Right ventricle myocardium inferior (tissue), 1 donor: ENCODE data around the gene RAB3A. TPM values are rescaled to one million over a fixed set of nuclear protein-coding genes. Genes with fewer than 3 reads are reported as not detected.

Source experiments
- ATAC-seq: fragments of 200-7000 bp; cut with Tn5 transposase; one replicate; pipeline ENCODE4 v1.9.1; 2020; ENCODE audit warnings: mild to moderate bottlenecking, moderate library complexity
- DNase-seq: peaks from one replicate; pipeline ENCODE4 v3.0.0; 2021; ENCODE audit errors: missing footprints
- intact Hi-C: fragments of 100-400 bp; cut with DNase I; formaldehyde crosslinking; loops from one replicate; pipeline ENCODE4 v1.11.0; 2022
- total RNA-seq: library from RNA; stranded (reverse); fragmentation: NEBNext Ultra II Directional; extraction: Animal tissue kit (Norgen Biotek cat#: 25700); gene quantifications from one replicate; pipeline ENCODE4 v1.2.1, GENCODE V29; 2021
- donor health status: DM: no; HTN: yes; CAD: no; lungs with severe emphysema.

The RAB3A gene
- total RNA-seq, 1 donor from 2014 or later = 25.4 TPM

DNA sequence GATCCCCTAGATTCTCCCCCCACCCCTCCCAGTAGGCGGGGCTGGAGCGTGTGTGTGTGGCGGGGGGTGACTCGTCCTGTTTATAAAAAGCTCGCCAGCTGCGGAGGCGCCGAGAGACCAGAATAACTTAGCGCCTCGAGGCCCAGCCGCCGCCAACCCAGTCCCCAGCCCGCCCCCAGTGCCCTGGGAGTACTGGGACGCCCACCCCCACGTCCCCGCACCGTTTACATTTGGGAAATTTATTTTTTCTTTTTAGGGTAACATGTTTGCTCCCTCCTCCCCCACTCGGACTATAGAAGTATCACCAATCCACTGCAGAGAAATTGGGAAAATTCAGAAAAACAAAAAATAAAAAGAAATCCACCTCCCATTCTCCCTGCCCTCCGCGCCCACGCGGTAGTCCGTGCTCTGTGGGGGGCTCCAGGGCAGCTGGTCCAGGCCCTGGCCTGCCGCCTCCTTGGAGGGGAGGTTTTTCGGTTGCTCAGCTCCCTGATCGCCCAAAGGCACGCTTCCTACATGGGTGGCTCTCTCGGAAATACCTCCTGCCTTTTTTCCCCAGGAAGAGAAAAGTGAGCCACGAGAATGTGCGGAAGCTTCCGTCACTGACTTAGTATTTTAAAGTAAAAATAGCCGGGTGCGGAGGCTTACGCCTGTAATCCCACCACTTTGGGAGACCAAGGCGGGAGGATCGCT lies 1.5 kb upstream of the RAB3A start:
- ATAC-seq (peak; percentile 40), DNase-seq (peak; percentile 91)
- intact Hi-C loops = loop anchor here (2.0 kb wide), 4 partner anchors 19 to 117 kb away; partner anchors contain the start of gene LSM4

DNA sequence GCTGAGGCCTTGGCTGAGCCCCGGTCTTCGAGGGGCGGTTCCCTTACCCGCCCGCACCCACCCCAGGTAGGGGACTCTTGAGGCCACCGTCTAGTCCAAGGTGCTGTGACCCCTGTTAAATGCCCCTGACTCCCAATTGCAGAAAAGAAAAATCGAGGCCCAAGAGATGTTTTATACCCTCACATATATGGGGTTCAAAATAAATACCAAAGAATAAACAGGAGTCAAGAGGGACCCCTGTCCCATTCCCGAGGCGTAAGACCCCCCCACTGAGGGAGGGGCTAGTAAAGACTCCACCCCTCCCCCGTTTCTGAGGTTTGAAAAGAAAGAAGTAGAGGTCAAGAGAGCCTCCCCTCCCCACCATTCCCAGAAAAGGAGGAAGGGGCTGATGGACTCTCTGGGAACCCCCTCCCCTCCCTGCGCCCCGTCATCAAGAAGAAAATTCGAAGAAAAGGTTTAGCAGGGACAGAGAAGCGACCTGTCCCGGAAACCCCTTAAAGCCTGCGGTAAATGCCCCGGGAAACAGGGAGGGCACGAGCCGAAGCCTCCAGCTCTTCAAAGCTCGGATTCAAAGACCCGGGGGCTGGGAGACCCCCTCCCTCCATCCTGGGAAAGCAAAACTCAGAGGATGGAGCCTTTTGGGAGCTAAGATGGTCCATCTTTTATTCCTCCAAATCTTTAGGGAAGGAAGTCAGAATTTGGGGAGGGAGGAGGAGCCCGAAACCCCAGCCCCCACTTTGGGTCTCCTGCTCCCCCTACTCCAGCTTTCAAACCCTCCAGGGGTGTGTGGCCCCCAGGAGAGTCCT lies 755 bp upstream of the RAB3A start:
- no peak for DNase-seq

DNA sequence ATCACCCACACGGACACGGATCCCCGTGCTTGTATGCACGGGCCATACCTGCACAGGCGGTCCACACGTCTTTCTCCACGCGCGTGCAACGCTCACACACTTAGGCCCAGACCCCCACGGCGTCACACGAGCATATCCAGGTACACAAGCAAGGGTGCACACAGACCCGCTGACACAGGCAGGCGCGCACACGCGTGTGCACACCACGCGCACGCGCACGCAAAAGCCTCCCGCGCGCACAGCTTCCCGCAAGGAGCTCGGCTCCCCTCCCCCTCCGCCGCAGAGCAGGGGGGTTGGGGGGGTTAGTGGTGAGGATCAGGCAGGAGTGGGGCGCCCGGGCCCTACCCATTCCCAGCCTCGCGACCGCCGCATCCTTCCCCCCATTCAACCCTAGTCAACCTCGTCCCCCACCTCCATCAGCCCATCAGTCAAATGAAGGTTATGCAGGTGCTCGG lies 407 bp downstream of the RAB3A start:
- intact Hi-C loops = loop anchor here (1.0 to 5.0 kb wide), 3 partner anchors 9 to 209 kb away; partner anchors contain the start of gene PIK3R2
- peak; percentile 1 for ATAC-seq
- peak; percentile 81 for DNase-seq

More for the DNA sequence above, 755 bp upstream of the RAB3A start:
- intact Hi-C loops = loop anchor here (2.0 to 5.0 kb wide), 6 partner anchors 20 to 208 kb away; partner anchors contain the start of genes LSM4 and PIK3R2
- peak; percentile 27 for ATAC-seq

DNA sequence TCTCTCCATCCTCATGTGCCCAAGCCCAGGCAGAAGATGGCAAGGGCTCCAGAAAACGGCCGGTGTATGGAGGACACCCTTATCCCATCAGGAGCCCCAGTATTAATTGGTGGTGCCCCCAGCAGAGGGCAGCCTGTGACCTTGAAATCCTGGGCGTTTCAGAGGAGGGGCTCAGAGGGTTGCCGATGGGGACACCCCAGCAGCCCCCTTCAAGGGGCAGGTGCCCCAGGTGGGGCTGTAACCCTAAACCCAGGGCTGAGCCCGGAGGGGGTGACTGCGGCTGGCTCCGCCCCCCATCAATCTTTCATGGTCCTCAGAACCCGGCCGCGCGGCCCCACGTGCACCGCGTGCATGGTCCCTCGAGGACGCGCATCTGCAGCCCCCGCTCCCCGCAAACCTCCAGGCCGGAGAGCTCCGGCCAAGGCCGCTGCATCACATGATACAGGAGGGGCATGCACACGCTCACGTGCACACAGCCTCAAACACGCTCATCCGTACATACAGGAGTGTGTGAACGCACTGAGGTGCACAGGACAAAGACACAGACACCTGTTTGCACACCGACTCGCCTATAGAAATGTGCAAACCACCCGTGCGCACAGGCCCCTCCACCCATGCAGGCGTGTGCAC lies 949 bp downstream of the RAB3A start:
- DNase-seq = no peak
- ATAC-seq = no peak
- intact Hi-C loops = loop anchor here (1.0 to 5.0 kb wide), 3 partner anchors 9 to 209 kb away; partner anchors contain the start of gene PIK3R2

DNA sequence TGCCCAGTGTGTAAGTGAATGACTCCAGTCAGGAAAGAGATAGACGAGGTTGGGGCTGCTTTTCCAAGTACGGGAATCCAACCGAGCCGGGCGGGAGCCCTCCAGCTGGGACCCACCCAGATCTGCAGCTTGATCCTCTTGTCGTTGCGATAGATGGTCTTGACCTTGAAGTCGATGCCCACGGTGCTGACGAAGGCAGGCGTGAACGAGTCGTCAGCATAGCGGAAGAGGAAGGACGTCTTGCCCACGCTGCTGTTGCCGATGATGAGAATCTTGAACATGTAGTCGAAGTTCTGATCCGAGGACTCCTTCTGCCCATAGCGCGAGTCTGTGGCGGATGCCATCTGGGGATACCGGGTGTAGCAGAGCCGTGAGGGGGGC lies 1.5 kb downstream of the RAB3A start:
- intact Hi-C loops = loop anchor here (5.0 kb wide), 2 partner anchors 50 to 210 kb away; partner anchors contain the start of gene PIK3R2
- no peak for ATAC-seq
- DNase-seq = no peak

DNA sequence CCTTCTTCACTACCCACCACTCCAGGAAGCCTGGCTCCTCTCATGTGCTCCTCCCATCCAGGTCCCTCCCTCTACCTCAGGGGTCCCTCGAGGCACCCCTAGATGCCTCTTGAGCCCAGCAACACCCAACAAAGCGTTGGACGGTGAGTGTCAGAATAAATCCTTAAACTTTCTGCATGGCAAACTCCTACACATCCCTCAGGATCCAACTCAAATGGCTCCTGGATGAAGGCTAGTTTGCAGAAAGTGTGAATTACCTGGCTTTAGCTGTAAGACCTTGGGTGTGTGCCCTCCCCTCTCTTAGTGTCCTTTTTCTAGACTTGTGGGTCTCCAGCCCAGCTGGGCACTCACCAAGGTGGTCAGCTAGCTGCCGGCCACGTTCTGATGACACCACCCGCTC lies 5.5 kb downstream of the RAB3A start:
- ATAC-seq (no peak), DNase-seq (no peak)
- intact Hi-C loops = no loop called here

DNA sequence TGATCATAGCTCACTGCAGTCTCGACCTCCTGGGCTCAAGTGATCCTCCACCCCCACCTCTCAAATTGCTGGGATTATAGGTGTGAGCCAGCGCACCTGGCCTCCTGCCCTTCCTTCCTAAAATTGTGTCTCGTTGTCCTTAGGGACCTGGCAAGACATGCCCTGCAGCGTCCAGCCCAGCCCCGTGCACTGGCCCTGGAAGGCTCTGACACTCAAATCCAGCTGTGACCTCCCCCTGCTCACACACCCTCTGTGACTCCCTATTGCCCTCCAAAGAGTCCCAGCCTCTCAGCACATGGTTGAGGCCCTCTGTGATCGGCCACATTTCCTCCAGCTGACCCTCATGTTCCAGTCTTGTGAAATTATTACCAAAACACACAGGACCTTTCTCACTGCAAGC lies 5.9 kb downstream of the RAB3A start:
- ATAC-seq = no peak
- no peak for DNase-seq
- intact Hi-C loops = no loop called here

DNA sequence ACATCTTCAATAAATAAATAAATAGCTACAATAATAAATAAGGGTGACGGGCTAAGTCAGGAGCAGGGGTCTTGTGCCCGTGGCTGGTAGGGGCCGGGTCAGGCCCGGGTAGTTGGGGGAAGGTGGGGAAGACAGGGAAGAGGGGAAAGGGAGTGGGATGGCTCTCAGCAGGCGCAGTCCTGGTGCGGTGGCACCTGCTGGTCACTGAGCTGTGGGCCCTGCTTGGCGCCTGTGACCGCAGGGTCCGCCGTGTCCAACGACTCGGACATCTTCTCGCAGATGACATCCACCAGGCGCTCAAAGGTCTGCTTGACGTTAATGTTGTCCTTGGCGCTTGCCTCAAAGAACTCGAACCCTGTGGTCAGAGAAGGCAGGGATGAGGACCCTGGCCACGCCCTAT lies 6.5 kb downstream of the RAB3A start:
- no peak for ATAC-seq
- intact Hi-C loops = no loop called here

DNA sequence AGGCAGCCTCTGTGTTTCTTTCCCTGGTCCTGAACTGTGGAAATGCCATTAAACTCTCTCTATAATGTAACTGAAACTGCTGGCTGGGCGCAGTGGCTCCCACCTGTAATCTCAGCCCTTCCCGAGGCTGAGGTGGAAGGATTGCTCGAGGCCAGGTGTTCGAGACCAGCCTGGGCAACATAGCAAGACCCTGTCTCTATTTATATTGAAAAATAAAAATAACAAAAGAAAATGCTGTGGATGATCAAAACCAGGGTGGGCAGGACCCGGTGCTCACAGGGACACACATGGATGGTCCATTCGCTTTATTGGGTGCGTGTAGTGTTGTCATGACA lies 7.4 kb downstream of the RAB3A start:
- intact Hi-C loops = no loop called here
- ATAC-seq = no peak

More for the DNA sequence above, 6.5 kb downstream of the RAB3A start:
- no peak for DNase-seq

DNA sequence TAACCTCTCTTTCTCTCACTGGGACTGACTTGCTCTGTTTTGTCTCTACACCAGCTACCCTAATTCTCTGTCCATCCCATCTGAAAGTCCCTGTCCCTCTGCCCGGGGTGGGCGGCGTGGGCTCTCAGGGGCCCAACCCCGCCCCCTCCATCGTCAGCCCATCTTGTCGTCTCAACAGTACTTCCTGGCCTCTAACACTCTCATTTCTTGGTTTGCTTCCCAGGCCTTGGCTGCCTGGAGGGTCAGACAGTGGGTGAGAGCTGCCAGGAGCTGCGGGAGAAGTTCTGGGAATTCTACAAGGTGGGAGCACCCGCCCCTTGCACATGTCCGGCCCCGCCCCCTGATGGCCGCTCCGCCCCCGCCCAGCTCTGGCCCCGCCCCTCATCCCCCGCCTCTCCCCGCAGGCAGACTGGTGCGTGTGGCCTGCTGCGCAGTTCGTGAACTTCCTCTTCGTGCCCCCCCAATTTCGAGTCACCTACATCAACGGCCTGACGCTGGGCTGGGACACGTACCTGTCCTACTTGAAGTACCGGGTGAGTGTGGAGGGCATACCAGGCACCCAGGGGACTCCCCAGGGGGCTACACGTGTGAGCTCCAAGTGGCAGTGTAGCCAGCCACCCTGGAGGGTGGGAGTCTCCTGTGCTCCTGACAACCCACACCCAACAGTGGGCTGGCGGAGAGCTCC lies 9.1 kb downstream of the RAB3A start:
- intact Hi-C loops = loop anchor here (1.0 kb wide), 1 partner anchor 9 kb away; no protein-coding TSS in a partner anchor
- ATAC-seq (no peak), DNase-seq (no peak)

More for the DNA sequence above, 7.4 kb downstream of the RAB3A start:
- no peak for DNase-seq

DNA sequence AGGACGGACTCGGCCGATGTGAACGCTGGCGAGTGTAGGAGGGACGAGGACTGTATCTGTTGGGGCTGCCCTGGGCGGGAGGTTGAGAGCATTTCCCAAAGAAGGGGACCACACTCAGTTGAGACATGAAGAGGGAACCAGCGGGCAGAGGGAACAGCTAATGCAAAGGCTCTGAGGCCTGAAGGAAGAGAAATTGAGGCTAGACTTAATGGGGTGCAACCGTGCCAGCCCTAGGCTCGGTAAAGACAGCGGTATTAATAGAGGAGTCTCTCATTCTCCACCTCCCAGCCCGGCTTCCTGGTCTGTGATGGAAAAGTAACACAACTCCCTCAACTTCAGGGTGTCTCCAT lies 9.7 kb downstream of the RAB3A start:
- DNase-seq = no peak
- intact Hi-C loops = loop anchor here (1.0 kb wide), 1 partner anchor 9 kb away; no protein-coding TSS in a partner anchor
- no peak for ATAC-seq

DNA sequence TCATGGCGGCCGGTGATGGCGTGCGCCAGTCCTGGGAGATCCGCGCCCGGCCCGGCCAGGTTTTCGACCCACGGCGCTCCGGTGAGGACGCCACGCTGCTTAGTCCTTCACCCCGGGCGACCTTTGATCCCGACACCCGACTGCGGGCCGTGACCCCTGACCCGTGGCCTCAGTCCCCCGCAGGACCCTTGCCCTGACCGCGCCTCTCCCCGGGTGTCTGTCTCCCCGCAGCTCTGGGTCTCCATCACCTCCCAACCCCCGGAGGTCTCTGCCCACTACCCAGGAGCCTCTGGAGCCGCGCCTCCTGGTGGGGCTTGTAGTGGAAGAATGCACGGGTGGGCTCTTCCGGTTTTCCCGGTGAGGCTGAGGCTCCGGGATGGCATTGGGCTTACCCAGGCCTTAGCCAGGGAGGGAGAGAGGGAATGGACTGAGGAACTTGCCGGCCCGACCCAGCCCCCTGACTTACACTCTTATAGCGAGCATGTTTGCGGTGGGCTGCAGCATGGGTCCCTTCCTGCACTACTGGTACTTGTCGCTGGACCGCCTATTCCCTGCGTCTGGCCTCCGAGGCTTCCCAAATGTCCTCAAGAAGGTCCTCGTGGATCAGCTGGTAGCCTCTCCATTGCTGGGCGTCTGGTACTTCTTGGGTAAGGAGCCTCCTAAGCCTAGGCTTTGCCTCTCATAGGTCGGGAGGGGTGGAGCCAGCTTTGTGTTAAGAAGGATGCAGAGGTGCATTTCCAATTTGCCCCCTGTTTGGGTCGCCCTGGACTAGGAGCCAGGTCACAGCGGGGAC lies 10.3 kb downstream of the RAB3A start:
- intact Hi-C loops = loop anchor here (1.0 kb wide), 1 partner anchor 10 kb away; no protein-coding TSS in a partner anchor
- ATAC-seq = peak; percentile 0
- DNase-seq = no peak

DNA sequence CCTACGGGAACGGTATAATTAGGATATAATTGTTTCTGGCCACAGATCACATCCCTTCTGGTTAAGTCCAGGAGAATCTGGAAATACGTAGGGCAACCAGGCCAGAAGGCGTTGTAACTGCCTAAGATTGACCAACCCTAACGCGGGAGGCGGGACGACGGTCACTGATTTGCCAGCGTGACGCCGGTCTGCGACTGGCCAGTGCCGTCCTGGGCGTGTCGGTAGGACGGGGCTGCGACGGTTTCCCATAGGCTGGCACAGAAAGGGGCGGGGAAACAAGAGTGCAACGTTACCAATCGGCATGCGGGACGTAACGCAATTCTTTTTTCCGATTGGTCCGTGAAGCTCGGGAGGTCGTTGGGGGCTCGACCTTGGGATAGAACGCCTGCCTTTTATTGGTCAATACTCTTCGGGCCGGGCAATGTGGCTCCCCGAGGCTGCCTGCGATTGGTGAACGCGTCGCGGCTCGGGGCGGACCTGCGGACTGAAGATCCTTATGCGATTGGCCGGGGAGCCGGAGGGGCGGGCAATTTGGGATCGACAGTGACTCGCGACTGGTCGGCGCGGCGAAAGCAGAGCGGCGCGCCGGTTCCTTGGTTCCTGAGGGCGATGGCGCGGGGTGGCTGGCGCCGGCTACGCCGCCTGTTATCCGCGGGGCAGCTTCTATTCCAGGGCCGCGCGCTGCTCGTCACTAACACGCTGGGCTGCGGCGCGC lies 11.0 kb downstream of the RAB3A start, which contains the start of gene MPV17L2:
Gene MPV17L2 (plus strand): TSS at position 546 of the 715 bp plus-strand sequence. CDS start 64 bp downstream, at position 610.
- intact Hi-C loops = no loop called here
- ATAC-seq = peak; percentile 97
- DNase-seq = peak; percentile 100

DNA sequence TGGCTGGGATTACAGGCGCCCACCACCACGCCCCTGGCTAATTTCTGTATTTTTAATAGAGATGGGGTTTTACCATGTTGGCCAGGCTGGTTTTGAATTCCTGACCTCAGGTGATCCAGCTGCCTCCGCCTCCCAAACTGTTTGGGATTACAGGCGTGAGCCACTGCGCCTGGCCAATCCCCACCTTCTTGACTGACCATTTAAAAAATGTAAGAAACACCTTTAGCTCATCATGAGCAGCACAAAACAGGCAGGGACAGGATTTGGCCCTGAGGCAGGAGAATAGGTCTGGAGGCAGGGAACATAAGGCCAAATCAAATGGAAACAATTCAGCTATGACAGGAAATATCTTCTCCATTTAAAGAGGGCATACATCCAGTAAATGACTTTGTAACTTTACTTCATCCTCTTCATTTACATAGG lies 12.2 kb downstream of the RAB3A start:
- ATAC-seq = no peak
- intact Hi-C loops = no loop called here

DNA sequence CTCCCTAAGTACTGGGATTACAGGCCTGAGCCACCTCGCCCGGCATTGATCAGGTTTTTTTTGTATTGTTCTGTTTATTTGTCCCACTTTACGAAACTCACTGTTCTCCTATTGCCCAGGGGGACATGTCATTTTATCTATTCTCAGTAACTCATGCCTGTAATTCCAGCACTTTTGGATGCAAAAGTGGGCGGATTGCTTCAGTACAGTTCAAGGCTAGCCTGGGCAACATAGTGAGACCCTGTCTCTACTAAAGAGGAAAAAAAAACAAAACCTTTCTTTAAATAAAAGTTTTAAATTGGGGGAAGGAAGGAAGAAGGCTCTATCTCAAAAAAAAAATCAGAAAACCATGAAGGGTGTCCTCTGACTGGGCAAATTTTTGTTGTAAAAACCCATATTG lies 13.6 kb downstream of the RAB3A start:
- no peak for ATAC-seq
- no peak for DNase-seq
- intact Hi-C loops = no loop called here

More for the DNA sequence above, 12.2 kb downstream of the RAB3A start:
- no peak for DNase-seq

DNA sequence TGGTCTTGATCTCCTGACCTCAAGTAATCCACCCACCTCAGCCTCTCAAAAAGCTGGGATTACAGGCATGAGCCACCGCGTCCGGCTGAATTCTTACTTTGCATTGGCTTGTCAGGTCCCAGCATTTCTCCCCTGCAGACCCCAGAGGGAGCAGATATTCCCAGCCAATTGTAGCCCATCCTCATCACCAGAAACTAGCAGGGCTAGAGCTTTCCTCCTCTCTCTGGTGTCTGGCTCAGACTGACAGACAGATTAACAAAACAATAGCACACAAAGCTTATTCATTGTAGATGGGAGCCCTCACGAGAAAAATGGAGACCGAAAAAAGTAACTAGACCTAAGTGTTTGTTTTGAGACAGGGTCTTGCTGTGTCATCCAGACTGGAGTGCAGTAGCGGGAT lies 18.3 kb downstream of the RAB3A start:
- ATAC-seq (no peak), DNase-seq (no peak)
- intact Hi-C loops = no loop called here

DNA sequence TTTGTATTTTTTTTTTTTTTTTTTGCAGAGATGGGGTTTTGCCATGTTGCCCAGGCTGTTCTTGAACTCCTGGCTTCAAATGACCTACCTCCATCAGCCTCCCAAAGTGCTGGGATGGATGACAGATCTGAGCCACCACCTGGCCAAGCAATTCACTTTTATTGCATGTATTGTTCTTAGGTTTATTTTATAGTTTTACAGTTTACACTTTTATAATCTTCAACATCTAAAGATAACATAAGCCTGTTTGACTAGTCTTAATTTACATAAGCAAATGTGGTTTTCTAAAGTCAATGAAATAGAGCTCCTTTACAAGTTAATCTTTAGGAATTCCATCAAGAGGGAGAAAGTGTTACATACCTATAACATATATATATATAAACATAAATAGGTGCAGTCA lies 20.3 kb downstream of the RAB3A start:
- no peak for DNase-seq
- intact Hi-C loops = no loop called here
- no peak for ATAC-seq
